Peyer's patch (tissue), 4 donors: ENCODE measurements around the gene ARPC3. TPM values are rescaled to one million over a fixed set of nuclear protein-coding genes. Genes with fewer than 3 reads are reported as not detected.
A peak's percentile ranks its signal among the peaks of the same experiment; 100 is the strongest.

ENCODE experiments used
- DNase-seq, 3 donors: peaks; one replicate each; pipeline ENCODE4 v3.0.0-alpha.2; 2017 to 2019
- H3K27ac ChIP-seq, 4 donors: fragments of 200-600 bp; sonication (generic); one replicate each; pipeline ENCODE4 v1.5.1; 2016 to 2019
- H3K27me3 ChIP-seq, 2 donors: fragments of 200-600 bp; sonication (generic); one replicate each; pipeline ENCODE4 v1.5.1; 2019
- H3K36me3 ChIP-seq, 3 donors: fragments of 200-600 bp; sonication (generic); one replicate each; pipeline ENCODE4 v1.5.1; 2016 to 2019
- H3K4me1 ChIP-seq, 4 donors: fragments of 200-600 bp; sonication (generic); one replicate each; pipeline ENCODE4 v1.5.1; 2016 to 2019
- H3K4me3 ChIP-seq, 4 donors: fragments of 200-600 bp; sonication (generic); 1 replicate in 3 of 4; 2 replicates in 1 of 4; pipeline ENCODE4 v1.5.1; 2016 to 2019; ENCODE audit warnings: mild to moderate bottlenecking in 1 of 4
- H3K9me3 ChIP-seq, 4 donors: fragments of 200-600 bp; sonication (generic); one replicate each; pipeline ENCODE4 v1.5.1; 2016 to 2019; ENCODE audit warnings: mild to moderate bottlenecking in 1 of 4
- CTCF ChIP-seq, 6 experiments: fragments of 450-650 bp in 4 of 6; fragments of 200-600 bp in 2 of 6; sonication (generic) in 1 of 6; IDR thresholded peaks; one replicate each; pipeline ENCODE4 v1.5.1; 2017 to 2019; ENCODE audit warnings: antibody characterized with exemption in 6 of 6, mild to moderate bottlenecking in 3 of 6, moderate library complexity in 1 of 6
- POLR2A ChIP-seq, 2 donors: fragments of 450-650 bp; IDR thresholded peaks; one replicate each; pipeline ENCODE4 v1.5.1; 2017; ENCODE audit warnings: antibody characterized with exemption in 2 of 2, mild to moderate bottlenecking in 2 of 2, moderate library complexity in 2 of 2
- total RNA-seq, 4 donors: library from RNA; depleted of rRNA; stranded (reverse); fragments of >200 nt; gene quantifications; one replicate each; pipeline ENCODE4 v1.1.0, GENCODE V29; 2016

ARPC3 gene
- 100 to 1,000 TPM; 224 to 314 (median 267) TPM for total RNA-seq

GRCh38 chr12:110449799-110450497, at the start of gene ARPC3:
ARPC3 (minus strand) TSS chr12:110450337; CDS start chr12:110450260, 77 bp downstream.
- Histone ChIP-seq H3K9me3 (no peaks in the 10 kb centered on the region), H3K27ac (peak within 1 kb of the TSS; percentile 87 to 96 (median 92)), H3K36me3 (peaks cover 0 to 19% (median 0%) of the 10 kb centered on the region in 3 donors), H3K27me3 (no peaks in the 10 kb centered on the region), H3K4me3 (peak within 1 kb of the TSS; percentile 70 to 87 (median 81)), H3K4me1 (peaks cover 0 to 22% (median 11%) of the 10 kb centered on the region in 4 donors)
- peak; percentile 95 to 98 (median 97) for DNase-seq
- TF ChIP-seq POLR2A (IDR thresholded peaks at IDR 0.05) (peak; percentile 58 to 71), CTCF (IDR thresholded peaks at IDR 0.05) (peak; percentile 75 to 95 (median 91))

- Histone ChIP-seq H3K36me3 (peaks cover 0 to 17% (median 3%) of the 10 kb centered on the region in 3 donors), H3K27me3 (no peaks in the 10 kb centered on the region), H3K9me3 (no peaks in the 10 kb centered on the region), H3K4me3 (no peak overlapping the region), H3K4me1 (peaks cover 0 to 16% (median 3%) of the 10 kb centered on the region in 4 donors), H3K27ac (no peak overlapping the region)
- TF ChIP-seq POLR2A (IDR thresholded peaks at IDR 0.05) = no peak
- TF ChIP-seq CTCF (IDR thresholded peaks at IDR 0.05) = no peak
- no peak for DNase-seq
These were observed 49.0 kb upstream of the ARPC3 start for GRCh38 chr12:110498984-110499706.

GRCh38 chr12:110475426-110475825, 25.3 kb upstream of the ARPC3 start:
- no peaks in the 10 kb centered on the region for H3K27me3 ChIP-seq
- peaks cover 0 to under 1% (median 0%) of the 10 kb centered on the region in 3 donors for H3K36me3 ChIP-seq
- H3K4me3 ChIP-seq = no peak overlapping the region
- no peak for DNase-seq
- no peaks in the 10 kb centered on the region for H3K9me3 ChIP-seq
- no peaks in the 10 kb centered on the region for H3K4me1 ChIP-seq
- TF ChIP-seq CTCF (IDR thresholded peaks at IDR 0.05) (no peak), POLR2A (IDR thresholded peaks at IDR 0.05) (no peak)
- H3K27ac ChIP-seq = no peak overlapping the region

- peaks cover 0 to 11% (median 0%) of the 10 kb centered on the region in 3 donors for H3K36me3 ChIP-seq
- TF ChIP-seq CTCF (IDR thresholded peaks at IDR 0.05) (peak in 1 of 6 experiments; percentile 1), POLR2A (IDR thresholded peaks at IDR 0.05) (peak; percentile 3 to 72)
- peak within 1 kb of the TSS; percentile 57 to 86 (median 70) for H3K4me3 ChIP-seq
- H3K27me3 ChIP-seq = no peaks in the 10 kb centered on the region
- no peaks in the 10 kb centered on the region for H3K9me3 ChIP-seq
- DNase-seq = peak; percentile 96 to 98 (median 96)
- H3K4me1 ChIP-seq = peaks cover 0 to 14% (median 6%) of the 10 kb centered on the region in 4 donors
- H3K27ac ChIP-seq = peak within 1 kb of the TSS; percentile 88 to 98 (median 92)
These were observed 18.3 kb upstream of the ARPC3 start, which contains the start of the genes FAM216A and GPN3 for GRCh38 chr12:110468214-110469048. FAM216A (plus strand) TSS chr12:110468845; CDS start chr12:110468876, 31 bp downstream. GPN3 (minus strand) TSS chr12:110468257; CDS start chr12:110468203, 54 bp downstream.

GRCh38 chr12:110467847-110468213, 17.7 kb upstream of the ARPC3 start:
- DNase-seq = no peak
- Histone ChIP-seq H3K36me3 (peaks cover 0 to 11% (median 0%) of the 10 kb centered on the region in 3 donors), H3K9me3 (no peaks in the 10 kb centered on the region), H3K4me1 (peaks cover 0 to 14% (median 6%) of the 10 kb centered on the region in 4 donors), H3K4me3 (peak overlapping the region; percentile 57 to 86 (median 70)), H3K27ac (peak overlapping the region; percentile 88 to 98 (median 92)), H3K27me3 (no peaks in the 10 kb centered on the region)
- TF ChIP-seq POLR2A (IDR thresholded peaks at IDR 0.05) = peak in 1 of 2 donors; percentile 48
- TF ChIP-seq CTCF (IDR thresholded peaks at IDR 0.05) = no peak
